Natural killer cell (primary cell): ENCODE results near the gene ABCC10. TPM values are rescaled to one million over a fixed set of nuclear protein-coding genes. Genes with fewer than 3 reads are reported as not detected.
"Not testable (repeated sequence)": the region's sequence is repeated elsewhere in the genome, so short reads cannot be mapped to it uniquely, and the experiment has no call there.

Experiments
- ATAC-seq, 3 donors: fragments of 150-1000 bp in 2 of 3; fragments of 200-7000 bp in 1 of 3; cut with Tn5 transposase; 1 replicate in 1 of 3; 2 replicates in 2 of 3; pipeline ENCODE4 v1.10.0; 2021; ENCODE audit warnings: mild to moderate bottlenecking in 2 of 3, moderate library complexity in 2 of 3
- DNase-seq, 2 donors: peaks; one replicate each; pipeline versions ENCODE4 v3.0.0 to v3.0.0-alpha.2; 2013 to 2021; ENCODE audit warnings: mixed read lengths in 1 of 2
- H3K27ac ChIP-seq: one replicate; pipeline ENCODE4 v1.5.1; 2013; ENCODE audit warnings: mild to moderate bottlenecking, low read length
- H3K27me3 ChIP-seq: one replicate; pipeline ENCODE4 v1.6.1; 2013; ENCODE audit warnings: low read length; ENCODE audit not compliant: control insufficient read depth, insufficient read depth
- H3K36me3 ChIP-seq: one replicate; pipeline ENCODE4 v1.6.1; 2013; ENCODE audit warnings: low read length; ENCODE audit not compliant: control insufficient read depth, insufficient read depth
- H3K4me1 ChIP-seq: one replicate; pipeline ENCODE4 v1.6.1; 2013; ENCODE audit warnings: low read length; ENCODE audit not compliant: control insufficient read depth, insufficient read depth
- H3K4me3 ChIP-seq: one replicate; pipeline ENCODE4 v1.5.1; 2013; ENCODE audit warnings: low read length
- H3K9me3 ChIP-seq: one replicate; pipeline ENCODE4 v1.6.1; 2013; ENCODE audit warnings: low read length; ENCODE audit not compliant: control insufficient read depth, insufficient read depth
- H3K27ac Mint-ChIP-seq, 2 donors: one replicate each; pipeline ENCODE4 v1.8.0; 2022; ENCODE audit warnings: mild to moderate bottlenecking in 2 of 2, mixed read lengths in 2 of 2, moderate library complexity in 1 of 2
- H3K27me3 Mint-ChIP-seq, 2 donors: one replicate each; pipeline ENCODE4 v1.8.0; 2022; ENCODE audit warnings: low read depth in 2 of 2, mixed read lengths in 2 of 2
- H3K36me3 Mint-ChIP-seq: one replicate; pipeline ENCODE4 v1.8.0; 2022; ENCODE audit warnings: mixed read lengths
- H3K4me1 Mint-ChIP-seq, 2 donors: one replicate each; pipeline ENCODE4 v1.8.0; 2022; ENCODE audit warnings: mixed read lengths in 2 of 2
- H3K4me3 Mint-ChIP-seq: one replicate; pipeline ENCODE4 v1.8.0; 2022; ENCODE audit warnings: mild to moderate bottlenecking, moderate library complexity, mixed read lengths
- H3K9me3 Mint-ChIP-seq, 2 donors: one replicate each; pipeline ENCODE4 v1.8.0; 2022; ENCODE audit warnings: mixed read lengths in 2 of 2
- CTCF ChIP-seq: fragments of 200-600 bp; IDR thresholded peaks from one replicate; pipeline ENCODE4 v1.8.0; 2022; ENCODE audit warnings: antibody characterized with exemption
- WGBS: methylation state at CpG from one replicate; pipeline ENCODE4 v1.1.7; 2013; ENCODE audit warnings: missing lambda C conversion rate; ENCODE audit not compliant: insufficient coverage; 5-methylcytosine and 5-hydroxymethylcytosine counted together
- intact Hi-C: fragments of 100-400 bp; cut with micrococcal nuclease; formaldehyde crosslinking; loops from one replicate; pipeline ENCODE4 v1.14.2; 2022
- total RNA-seq, 4 donors: library from RNA; stranded (reverse); fragments of 120-200 nt in 1 of 4; gene quantifications; one replicate each; pipeline versions ENCODE4 v1.2.3 to v1.2.4, GENCODE V29; 2013 to 2022

Gene ABCC10
- total RNA-seq, 3 donors from 2014 or later (not counting 1 experiment from before 2014, with no cell fraction given): 74.6 to 90.5 (median 81.9) TPM

GRCh38 chr6:43497129-43497396 is 69.7 kb downstream of the ABCC10 start:
- TF ChIP-seq CTCF: no peak
- ATAC-seq: no peak
- no peaks in the 10 kb centered on the region for H3K27me3 Mint-ChIP-seq

GRCh38 chr6:43497689-43498088 is 70.3 kb downstream of the ABCC10 start:
- Histone ChIP-seq H3K4me3 (no peak overlapping the region), H3K27me3 (no peaks in the 10 kb centered on the region), H3K27ac (no peak overlapping the region), H3K4me1 (peaks cover 19% of the 10 kb centered on the region), H3K36me3 (peaks cover 39% of the 10 kb centered on the region), H3K9me3 (no peaks in the 10 kb centered on the region)
- ATAC-seq: no peak
- H3K4me1 Mint-ChIP-seq: peaks cover 20% of the 10 kb centered on the region in 2 donors
- no peak overlapping the region for H3K27ac Mint-ChIP-seq
- no peak for DNase-seq
- WGBS: 99% methylated on average over 12 of the region's 12 CpGs
- intact Hi-C loops: no loop called here
- no peaks in the 10 kb centered on the region for H3K36me3 Mint-ChIP-seq
- H3K4me3 Mint-ChIP-seq: no peak overlapping the region
- no peak for TF ChIP-seq CTCF
- H3K9me3 Mint-ChIP-seq: no peaks in the 10 kb centered on the region
- no peaks in the 10 kb centered on the region for H3K27me3 Mint-ChIP-seq

More at GRCh38 chr6:43497129-43497396, 69.7 kb downstream of the ABCC10 start:
- Histone ChIP-seq H3K4me3 (no peak overlapping the region), H3K4me1 (peaks cover 19% of the 10 kb centered on the region), H3K27me3 (no peaks in the 10 kb centered on the region), H3K36me3 (peaks cover 34% of the 10 kb centered on the region), H3K9me3 (no peaks in the 10 kb centered on the region), H3K27ac (no peak overlapping the region)
- Mint-ChIP-seq H3K9me3 (no peaks in the 10 kb centered on the region), H3K27ac (no peak overlapping the region), H3K4me3 (no peak overlapping the region), H3K4me1 (peaks cover 20% of the 10 kb centered on the region in 2 donors), H3K36me3 (no peaks in the 10 kb centered on the region)
- intact Hi-C loops: no loop called here
- no peak for DNase-seq
- WGBS: 98% methylated on average over 2 of the region's 6 CpGs

- H3K9me3 Mint-ChIP-seq, H3K9me3 ChIP-seq, ATAC-seq, H3K27ac Mint-ChIP-seq, H3K4me3 ChIP-seq, DNase-seq, H3K27me3 Mint-ChIP-seq, H3K27me3 ChIP-seq, H3K4me3 Mint-ChIP-seq, H3K36me3 Mint-ChIP-seq, H3K27ac ChIP-seq, intact Hi-C loops: not testable (repeated sequence)
- peaks cover 20% of the 10 kb centered on the region in 2 donors for H3K4me1 Mint-ChIP-seq
- WGBS: 96% methylated on average over 5 of the region's 5 CpGs
- Histone ChIP-seq H3K36me3 (peaks cover 44% of the 10 kb centered on the region), H3K4me1 (peaks cover 19% of the 10 kb centered on the region)
These were observed 71.0 kb downstream of the ABCC10 start for GRCh38 chr6:43498291-43498690.

GRCh38 chr6:43499028-43499815 is 71.9 kb downstream of the ABCC10 start:
- H3K4me3 Mint-ChIP-seq: no peak overlapping the region
- H3K9me3 Mint-ChIP-seq: no peaks in the 10 kb centered on the region
- WGBS: 98% methylated on average over 12 of the region's 12 CpGs
- peaks cover 15% of the 10 kb centered on the region in 2 donors for H3K4me1 Mint-ChIP-seq
- Histone ChIP-seq H3K27me3 (no peaks in the 10 kb centered on the region), H3K9me3 (no peaks in the 10 kb centered on the region), H3K27ac (no peak overlapping the region), H3K4me1 (peaks cover 18% of the 10 kb centered on the region), H3K36me3 (peaks cover 50% of the 10 kb centered on the region), H3K4me3 (no peak overlapping the region)
- H3K27ac Mint-ChIP-seq: no peak overlapping the region
- H3K27me3 Mint-ChIP-seq: no peaks in the 10 kb centered on the region
- intact Hi-C loops: no loop called here
- no peaks in the 10 kb centered on the region for H3K36me3 Mint-ChIP-seq
- no peak for DNase-seq
- no peak for ATAC-seq
- no peak for TF ChIP-seq CTCF

Other genes starting within 250 kb of the ABCC10 start
- 10 to 100 TPM; 73.1 to 85.7 (median 73.9) TPM for gene CUL9, start 245.3 kb upstream of the ABCC10 start, total RNA-seq
- gene DNPH1, start 198.1 kb upstream of the ABCC10 start, total RNA-seq: 10 to 100 TPM in 1 of 3 donors, 1 to 10 TPM in 2; 6.1 to 10.2 (median 8.0) TPM
- under 1 TPM in 1 of 3 donors, not detected in 2; 0.07 TPM for gene TTBK1, start 184.1 kb upstream of the ABCC10 start, total RNA-seq
- gene SLC22A7, start 129.3 kb upstream of the ABCC10 start, total RNA-seq: not detected
- 1 to 10 TPM; 3.6 to 5.3 (median 4.3) TPM for gene CRIP3, start 118.7 kb upstream of the ABCC10 start, total RNA-seq
- 10 to 100 TPM; 34.6 to 45.9 (median 43.0) TPM for gene ZNF318, start 57.9 kb upstream of the ABCC10 start, total RNA-seq
- not detected for gene DLK2, start 28.0 kb downstream of the ABCC10 start, total RNA-seq
- gene TJAP1, start 50.0 kb downstream of the ABCC10 start, total RNA-seq: 10 to 100 TPM; 26.7 to 33.8 (median 29.9) TPM
- under 1 TPM; 0.24 to 0.68 (median 0.45) TPM for gene LRRC73, start 82.8 kb downstream of the ABCC10 start, total RNA-seq
- gene YIPF3, start 89.4 kb downstream of the ABCC10 start, total RNA-seq: 10 to 100 TPM; 59.3 to 78.4 (median 70.0) TPM
- 10 to 100 TPM; 22.3 to 29.3 (median 25.8) TPM for gene POLR1C, start 89.5 kb downstream of the ABCC10 start, total RNA-seq
- gene XPO5, start 148.5 kb downstream of the ABCC10 start, total RNA-seq: 10 to 100 TPM; 47.6 to 54.6 (median 48.7) TPM
- gene POLH, start 148.6 kb downstream of the ABCC10 start, total RNA-seq: 10 to 100 TPM in 1 of 3 donors, 1 to 10 TPM in 2; 7.7 to 11.2 (median 7.8) TPM
- 10 to 100 TPM; 56.5 to 71.7 (median 69.3) TPM for gene GTPBP2, start 201.7 kb downstream of the ABCC10 start, total RNA-seq
- gene MAD2L1BP, start 208.3 kb downstream of the ABCC10 start, total RNA-seq: 10 to 100 TPM; 29.9 to 43.3 (median 38.3) TPM
- gene RSPH9, start 217.5 kb downstream of the ABCC10 start, total RNA-seq: under 1 TPM in 1 of 3 donors, not detected in 2; 0.23 TPM